Spleen (tissue), 11 donors: ENCODE measurements around the gene GDAP1L1. TPM values are rescaled to one million over a fixed set of nuclear protein-coding genes. Genes with fewer than 3 reads are reported as not detected.
"Not testable (repeated sequence)": the region's sequence is repeated elsewhere in the genome, so short reads cannot be mapped to it uniquely, and the experiment has no call there.

Experiments used
- DNase-seq: peaks from one replicate; pipeline ENCODE4 v3.0.0-alpha.2; 2020
- H3K27ac ChIP-seq, 8 donors: fragments of 200-600 bp; sonication (generic) in 7 of 8; 1 replicate in 4 of 8; 2 replicates in 4 of 8; pipeline versions ENCODE4 v1.5.0 to v1.8.0; 2016 to 2021; ENCODE audit warnings: inconsistent platforms in 4 of 8, mild to moderate bottlenecking in 4 of 8, moderate library complexity in 1 of 8
- H3K27me3 ChIP-seq, 7 donors: fragments of 200-600 bp; sonication (generic) in 6 of 7; replicated peaks in 1 of 7; 1 replicate in 4 of 7; 2 replicates in 3 of 7; pipeline versions ENCODE4 v1.5.0 to v1.8.0; 2016 to 2021; ENCODE audit warnings: inconsistent platforms in 3 of 7, mild to moderate bottlenecking in 1 of 7
- H3K36me3 ChIP-seq, 6 donors: fragments of 200-600 bp; sonication (generic) in 5 of 6; 1 replicate in 4 of 6; 2 replicates in 2 of 6; pipeline versions ENCODE4 v1.5.0 to v1.8.0; 2016 to 2021; ENCODE audit warnings: inconsistent platforms in 2 of 6
- H3K4me1 ChIP-seq, 6 donors: fragments of 200-600 bp; sonication (generic) in 5 of 6; 1 replicate in 3 of 6; 2 replicates in 3 of 6; pipeline versions ENCODE4 v1.5.0 to v1.8.0; 2016 to 2021; ENCODE audit warnings: inconsistent platforms in 3 of 6
- H3K4me3 ChIP-seq, 8 donors: fragments of 200-600 bp; sonication (generic) in 7 of 8; 1 replicate in 4 of 8; 2 replicates in 4 of 8; pipeline versions ENCODE4 v1.5.0 to v1.8.0; 2016 to 2021; ENCODE audit warnings: inconsistent platforms in 4 of 8, mild to moderate bottlenecking in 4 of 8, moderate library complexity in 2 of 8
- H3K9me3 ChIP-seq, 8 donors: fragments of 200-600 bp; sonication (generic) in 7 of 8; 1 replicate in 4 of 8; 2 replicates in 4 of 8; pipeline versions ENCODE4 v1.5.0 to v1.8.0; 2016 to 2021; ENCODE audit warnings: inconsistent platforms in 4 of 8
- CTCF ChIP-seq, 11 experiments: fragments of 200-600 bp in 7 of 11; fragments of 450-650 bp in 4 of 11; sonication (generic) in 4 of 11; IDR thresholded peaks in 8 of 11; conservative IDR thresholded peaks in 3 of 11; 1 replicate in 7 of 11; 2 replicates in 4 of 11; pipeline versions ENCODE4 v1.4.0 to v1.8.0; 2016 to 2021; ENCODE audit warnings: antibody characterized with exemption in 11 of 11, inconsistent platforms in 4 of 11, mild to moderate bottlenecking in 1 of 11
- POLR2A ChIP-seq, 3 donors: fragments of 450-650 bp; IDR thresholded peaks; one replicate each; pipeline ENCODE4 v1.5.1; 2017; ENCODE audit warnings: antibody characterized with exemption in 3 of 3, mild to moderate bottlenecking in 1 of 3
- POLR2AphosphoS5 ChIP-seq, 3 donors: sonication (generic); formaldehyde crosslinking; IDR thresholded peaks; one replicate each; pipeline ENCODE4 v1.5.1; 2017; ENCODE audit warnings: antibody characterized with exemption in 3 of 3
- WGBS, 5 donors: extraction: QIAGEN DNeasy Blood & Tissue Kit in 3 of 5; methylation state at CpG; one replicate each; pipeline versions ENCODE4 v1.1.5 to v1.1.7; 2013 to 2018; 5-methylcytosine and 5-hydroxymethylcytosine counted together
- intact Hi-C: fragments of 100-400 bp; cut with DNase I; formaldehyde crosslinking; loops from one replicate; pipeline ENCODE4 v1.15.0; 2023; ENCODE audit warnings: low total_unique reads
- polyA plus RNA-seq, 3 donors: library from polyadenylated mRNA; stranded (reverse); fragments of 200-250 nt; gene quantifications; one replicate each; pipeline ENCODE4 v1.2.1, GENCODE V29; 2013
- total RNA-seq, 7 donors: library from RNA; depleted of rRNA in 3 of 7; stranded (reverse); fragments of >200 nt in 3 of 7; fragmentation: NEBNext Ultra II Directional in 4 of 7; extraction: Animal tissue kit (Norgen Biotek cat#: 25700) in 4 of 7; gene quantifications; one replicate each; pipeline versions ENCODE4 v1.1.0 to v1.2.1, GENCODE V29; 2016 to 2021
- donor health status: healthy with polysubstance abuse.
- donor health status: DM: no; HTN: no; CAD: no; lungs with moderate emphysema.
- donor health status: DM: no; HTN: no; CAD: no.
- donor health status: Bipolar disorder and iron deficiency.
- donor health status: healthy.
- donor health status: DM: no; HTN: no; CAD: no.
- donor health status: DM: yes; HTN: yes; CAD: no.

Gene GDAP1L1
- total and polyA plus RNA-seq, 10 donors, result not detected

- H3K4me1 ChIP-seq, result no peaks in the 10 kb centered on the region
- H3K9me3 ChIP-seq, result no peaks in the 10 kb centered on the region
- no peak overlapping the region for H3K27ac ChIP-seq
- intact Hi-C loops, result no loop called here
- 85 to 99% (median 97%) methylated on average over 2 of the region's 2 CpGs for WGBS, 5 donors
- no peaks in the 10 kb centered on the region for H3K36me3 ChIP-seq
- TF ChIP-seq POLR2A (IDR thresholded peaks at IDR 0.05) (no peak), POLR2AphosphoS5 (IDR thresholded peaks at IDR 0.05) (no peak), CTCF (IDR thresholded peaks at IDR 0.05 in 8 of 11, conservative IDR thresholded peaks at IDR 0.05 in 3 of 11) (no peak)
- H3K27me3 ChIP-seq, result peaks cover 0 to 30% (median 0%) of the 10 kb centered on the region in 7 donors
- DNase-seq, result no peak
- H3K4me3 ChIP-seq, result no peak overlapping the region
Measured at GRCh38 chr20:44319839-44320422, 72.8 kb downstream of the GDAP1L1 start.

- H3K27me3 ChIP-seq, result peaks cover 0 to 24% (median 6%) of the 10 kb centered on the region in 7 donors
- H3K27ac ChIP-seq, result no peak overlapping the region
- TF ChIP-seq POLR2AphosphoS5 (IDR thresholded peaks at IDR 0.05), result no peak
- no peak for TF ChIP-seq POLR2A (IDR thresholded peaks at IDR 0.05)
- no peak for TF ChIP-seq CTCF (IDR thresholded peaks at IDR 0.05 in 8 of 11, conservative IDR thresholded peaks at IDR 0.05 in 3 of 11)
- H3K9me3 ChIP-seq, result no peaks in the 10 kb centered on the region
- intact Hi-C loops, result no loop called here
- no peak overlapping the region for H3K4me3 ChIP-seq
- H3K36me3 ChIP-seq, result no peaks in the 10 kb centered on the region
- peaks cover 0 to 11% (median 7%) of the 10 kb centered on the region in 6 donors for H3K4me1 ChIP-seq
- 27 to 44% (median 38%) methylated on average over 1 of the region's 1 CpG; no CpG with 5 or more reads in 1 of the 5 donors for WGBS, 5 donors
- no peak for DNase-seq
Measured at GRCh38 chr20:44324343-44324742, 77.2 kb downstream of the GDAP1L1 start.

- Histone ChIP-seq H3K27ac (no peak overlapping the region), H3K9me3 (no peaks in the 10 kb centered on the region), H3K36me3 (no peaks in the 10 kb centered on the region), H3K4me1 (peaks cover 0 to 11% (median 7%) of the 10 kb centered on the region in 6 donors), H3K4me3 (peak overlapping the region in 6 of 8 donors; percentile 14 to 63 (median 26)), H3K27me3 (peaks cover 0 to 39% (median 6%) of the 10 kb centered on the region in 7 donors)
- no peak for DNase-seq
- WGBS, 5 donors, result 12 to 14% (median 13%) methylated on average over 37 to 50 of the region's 50 CpGs
- no peak for TF ChIP-seq CTCF (IDR thresholded peaks at IDR 0.05 in 8 of 11, conservative IDR thresholded peaks at IDR 0.05 in 3 of 11)
- no peak for TF ChIP-seq POLR2A (IDR thresholded peaks at IDR 0.05)
- TF ChIP-seq POLR2AphosphoS5 (IDR thresholded peaks at IDR 0.05), result no peak
- intact Hi-C loops, result no loop called here
Measured at GRCh38 chr20:44326391-44327159, 79.5 kb downstream of the GDAP1L1 start.

GRCh38 chr20:44327748-44328147 is 80.6 kb downstream of the GDAP1L1 start:
- H3K4me1 ChIP-seq, result peaks cover 0 to 11% (median 7%) of the 10 kb centered on the region in 6 donors
- H3K4me3 ChIP-seq, H3K9me3 ChIP-seq, H3K27ac ChIP-seq, intact Hi-C loops, DNase-seq, H3K36me3 ChIP-seq: not testable (repeated sequence)
- 88 to 94% (median 90%) methylated on average over 7 of the region's 7 CpGs for WGBS, 5 donors
- H3K27me3 ChIP-seq, result peaks cover 0 to 45% (median 6%) of the 10 kb centered on the region in 7 donors
